Right lobe of liver (tissue), 6 donors: ENCODE data around the gene EXOC2. TPM values are rescaled to one million over a fixed set of nuclear protein-coding genes. Genes with fewer than 3 reads are reported as not detected.

ENCODE experiments used
- ATAC-seq, 4 donors: fragments of 200-7000 bp; cut with Tn5 transposase; one replicate each; pipeline ENCODE4 v1.9.1; 2020; ENCODE audit warnings: mild to moderate bottlenecking in 4 of 4, moderate library complexity in 4 of 4
- DNase-seq, 3 donors: peaks; one replicate each; pipeline ENCODE4 v3.0.0-alpha.2; 2020
- H3K27ac ChIP-seq, 3 donors: fragments of 200-600 bp; one replicate each; pipeline ENCODE4 v1.8.0; 2022
- H3K27me3 ChIP-seq, 2 donors: fragments of 200-600 bp; one replicate each; pipeline ENCODE4 v1.8.0; 2022
- H3K36me3 ChIP-seq, 4 donors: fragments of 200-600 bp; sonication (generic) in 1 of 4; one replicate each; pipeline versions ENCODE4 v1.5.1 to v1.8.0; 2017 to 2022; ENCODE audit warnings: control low read depth in 1 of 4
- H3K4me1 ChIP-seq, 4 donors: fragments of 200-600 bp; sonication (generic) in 1 of 4; one replicate each; pipeline versions ENCODE4 v1.5.1 to v1.8.0; 2017 to 2022; ENCODE audit warnings: control low read depth in 1 of 4
- H3K4me3 ChIP-seq, 3 donors: fragments of 200-600 bp; one replicate each; pipeline ENCODE4 v1.8.0; 2022
- H3K9me3 ChIP-seq, 4 donors: fragments of 200-600 bp; sonication (generic) in 1 of 4; one replicate each; pipeline versions ENCODE4 v1.5.1 to v1.8.0; 2017 to 2022; ENCODE audit warnings: control low read depth in 1 of 4
- CTCF ChIP-seq, 4 donors: fragments of 200-600 bp in 3 of 4; fragments of 450-650 bp in 1 of 4; IDR thresholded peaks; one replicate each; pipeline versions ENCODE4 v1.5.1 to v1.8.0; 2016 to 2022; ENCODE audit warnings: antibody characterized with exemption in 4 of 4, mild to moderate bottlenecking in 2 of 4
- POLR2A ChIP-seq: fragments of 450-650 bp; IDR thresholded peaks from one replicate; pipeline ENCODE4 v1.6.1; 2017; ENCODE audit warnings: antibody characterized with exemption, mild to moderate bottlenecking
- WGBS: methylation state at CpG from one replicate; pipeline ENCODE4 v1.1.6; 2018; ENCODE audit warnings: low coverage, low lambda C conversion rate; ENCODE audit not compliant: insufficient coverage; ENCODE audit errors: missing lambda C conversion rate; 5-methylcytosine and 5-hydroxymethylcytosine counted together
- intact Hi-C, 2 donors: fragments of 100-400 bp; cut with DNase I; formaldehyde crosslinking; loops; one replicate each; pipeline versions ENCODE4 v1.11.2 to v1.14.1; 2022
- total RNA-seq, 6 experiments: library from RNA; depleted of rRNA in 2 of 6; stranded (reverse); fragments of >200 nt in 2 of 6; fragmentation: NEBNext Ultra II Directional in 3 of 6; extraction: Animal tissue kit (Norgen Biotek cat#: 25700) in 3 of 6; gene quantifications; one replicate each; pipeline versions ENCODE4 v1.1.0 to v1.2.4, GENCODE V29; 2016 to 2023
- donor health status: DM: no; HTN: yes; CAD: no.
- donor health status: DM: no; HTN: no; CAD: no.
- donor health status: DM: no; HTN: no; CAD: no.
- donor health status: DM: no; HTN: yes; CAD: no.
- donor health status: DM: no; HTN: yes; CAD: no.

Gene EXOC2
- total RNA-seq, 6 experiments from 2014 or later, result 7.1 to 12.8 (median 10.5) TPM

DNA sequence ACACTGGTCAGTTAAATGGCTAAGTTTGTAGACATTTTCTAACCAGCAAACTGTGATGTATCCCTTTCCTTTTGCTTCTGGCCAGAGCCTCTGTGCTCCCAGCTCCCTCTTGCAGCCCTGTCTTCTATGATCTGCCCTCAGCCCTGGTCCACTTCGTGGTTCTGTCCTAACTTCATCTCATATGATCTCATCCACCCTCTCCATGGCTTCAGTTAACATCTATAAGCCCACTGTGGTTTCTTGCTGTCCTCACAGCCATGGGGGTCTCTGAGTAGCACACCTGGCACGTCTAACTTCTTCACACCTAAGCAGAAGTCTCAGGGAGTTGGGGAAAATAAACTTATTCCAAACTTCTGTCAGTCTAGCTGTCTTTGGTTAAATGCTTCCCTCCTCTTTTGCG lies 219.6 kb downstream of the EXOC2 start:
- Histone ChIP-seq H3K4me3 (no peak overlapping the region), H3K9me3 (no peaks in the 10 kb centered on the region), H3K4me1 (no peaks in the 10 kb centered on the region), H3K27ac (no peak overlapping the region), H3K36me3 (no peaks in the 10 kb centered on the region), H3K27me3 (no peaks in the 10 kb centered on the region)
- ATAC-seq (no peak), DNase-seq (no peak)
- intact Hi-C loops, result no loop called here
- TF ChIP-seq CTCF (IDR thresholded peaks at IDR 0.05) (no peak), POLR2A (no peak)
- 44% methylated on average over 3 of the region's 3 CpGs for WGBS

- no peak for DNase-seq
- ATAC-seq, result no peak
- Histone ChIP-seq H3K4me3 (no peak overlapping the region), H3K4me1 (no peaks in the 10 kb centered on the region), H3K27ac (no peak overlapping the region), H3K27me3 (no peaks in the 10 kb centered on the region), H3K9me3 (no peaks in the 10 kb centered on the region), H3K36me3 (no peaks in the 10 kb centered on the region)
- TF ChIP-seq CTCF (IDR thresholded peaks at IDR 0.05) (no peak), POLR2A (no peak)
- intact Hi-C loops, result no loop called here
- WGBS, result 71% methylated on average over 5 of the region's 16 CpGs
These were observed 222.0 kb downstream of the EXOC2 start for GRCh38 chr6:470901-471448.

DNA sequence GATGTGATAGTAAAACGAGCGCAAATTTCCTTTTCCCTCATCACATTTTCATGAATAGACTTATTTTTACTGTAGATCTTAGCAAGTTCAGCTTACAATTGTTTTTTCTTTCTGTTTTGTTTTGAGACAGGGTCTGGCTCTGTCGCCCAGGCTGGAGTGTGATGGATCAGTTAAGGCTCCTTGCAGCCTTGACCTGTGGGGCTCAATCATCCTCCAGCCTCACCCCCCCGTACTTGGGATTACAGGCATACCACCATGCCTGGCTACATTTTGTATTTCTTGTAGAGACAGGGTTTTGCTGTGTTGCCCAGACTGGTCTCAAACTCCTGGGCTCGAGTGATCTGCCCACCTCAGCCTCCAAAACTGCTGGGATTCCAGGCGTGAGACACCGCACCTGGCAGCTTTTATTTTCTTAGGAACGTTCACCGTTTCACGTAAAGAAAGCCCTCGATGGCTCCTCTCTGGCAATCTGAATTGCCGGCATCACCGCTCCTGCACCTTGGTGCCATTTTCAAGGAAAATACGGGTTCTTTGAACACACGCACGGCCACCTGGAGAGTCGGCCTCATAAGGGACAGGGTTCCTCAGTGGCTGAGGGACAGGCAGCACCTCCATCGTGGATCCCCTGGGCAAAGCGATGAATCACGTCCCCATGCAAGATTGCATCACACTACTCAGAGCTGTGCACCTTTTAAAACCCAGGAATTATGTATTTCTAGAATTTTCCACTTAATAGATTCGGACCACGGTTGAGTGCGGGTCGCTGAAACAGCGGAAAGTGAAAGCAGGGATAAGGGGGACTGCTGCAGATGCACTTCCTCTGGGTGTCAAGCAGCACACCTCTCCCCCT lies 222.7 kb downstream of the EXOC2 start:
- Histone ChIP-seq H3K27me3 (no peaks in the 10 kb centered on the region), H3K27ac (no peak overlapping the region), H3K4me3 (no peak overlapping the region), H3K4me1 (no peaks in the 10 kb centered on the region), H3K9me3 (no peaks in the 10 kb centered on the region), H3K36me3 (no peaks in the 10 kb centered on the region)
- DNase-seq (no peak), ATAC-seq (no peak)
- no peak for TF ChIP-seq CTCF (IDR thresholded peaks at IDR 0.05)
- TF ChIP-seq POLR2A, result no peak
- WGBS, result 66% methylated on average over 16 of the region's 25 CpGs
- intact Hi-C loops, result no loop called here

DNA sequence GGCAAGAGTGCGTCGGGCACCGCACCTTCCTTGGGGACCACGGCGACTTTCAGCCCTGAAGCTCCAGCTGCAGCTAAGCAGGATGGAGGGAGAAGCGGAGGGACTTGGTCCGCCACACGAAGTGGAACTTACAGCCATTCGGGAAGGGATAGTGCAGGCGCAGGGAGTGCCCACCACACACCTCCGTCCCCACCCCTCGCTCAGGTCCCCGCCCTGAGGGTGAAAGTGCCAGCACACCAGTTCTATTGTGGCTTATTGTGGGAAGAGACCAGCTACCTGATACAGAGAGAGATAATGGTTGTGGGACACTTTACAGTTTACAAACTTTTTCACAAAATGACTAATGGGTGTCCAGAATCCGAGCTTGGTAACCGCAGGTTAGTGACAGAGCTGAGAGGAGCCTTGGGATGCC lies 225.3 kb downstream of the EXOC2 start:
- intact Hi-C loops, result no loop called here
- 44% methylated on average over 2 of the region's 15 CpGs for WGBS
- Histone ChIP-seq H3K4me3 (no peak overlapping the region), H3K9me3 (no peaks in the 10 kb centered on the region), H3K36me3 (no peaks in the 10 kb centered on the region), H3K4me1 (no peaks in the 10 kb centered on the region), H3K27me3 (no peaks in the 10 kb centered on the region), H3K27ac (no peak overlapping the region)
- TF ChIP-seq POLR2A (no peak), CTCF (IDR thresholded peaks at IDR 0.05) (no peak)
- DNase-seq (no peak), ATAC-seq (no peak)
